ENCODE measurements around the gene ZNF783.

ZNF783 gene

DNA sequence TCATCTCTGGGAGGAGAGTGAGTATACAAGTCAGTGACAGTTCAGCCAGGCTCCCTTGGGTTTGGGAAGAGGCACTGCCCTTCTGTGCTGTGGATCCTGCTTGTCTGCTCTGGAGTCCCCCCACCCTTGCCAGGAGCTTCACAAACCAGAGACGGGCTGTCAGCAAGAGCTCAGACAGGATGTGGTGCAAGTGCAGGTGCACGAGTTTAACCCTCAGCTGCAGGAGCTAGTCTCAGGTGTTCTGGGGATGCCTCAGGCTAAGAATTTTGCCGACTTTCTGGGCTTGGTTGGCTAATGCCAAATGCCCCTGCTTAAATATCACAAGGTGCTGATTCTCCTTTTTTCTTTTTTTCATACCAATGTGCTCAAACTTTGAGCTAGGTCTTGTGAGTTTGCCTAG, 22.3 kb downstream of the ZNF783 start:
- H3K4me2 ChIP-seq (ENCODE audit: low read length): no peak overlapping the region
- peaks cover 9% of the 10 kb centered on the region for H3K4me1 ChIP-seq (ENCODE audit: control insufficient read depth, insufficient read depth, low read length)
- no peaks in the 10 kb centered on the region for H3K9me3 ChIP-seq (replicated peaks; ENCODE audit: low read length)
- no peak overlapping the region for H3K9ac ChIP-seq (ENCODE audit: low read depth, low read length)
- peaks cover 23% of the 10 kb centered on the region for H3K36me3 ChIP-seq (ENCODE audit: insufficient read depth, low read length)
- no peaks in the 10 kb centered on the region for H3K27me3 ChIP-seq (ENCODE audit: control insufficient read depth, insufficient read depth, low read length)
- no peak overlapping the region for H3K4me3 ChIP-seq (ENCODE audit: low read length)

- Histone ChIP-seq H3K4me2 (ENCODE audit: low read length) (peak overlapping the region; percentile 95), H3K27me3 (ENCODE audit: control insufficient read depth, insufficient read depth, low read length) (no peaks in the 10 kb centered on the region), H3K9ac (ENCODE audit: low read depth, low read length) (peak overlapping the region; percentile 79), H3K9me3 (replicated peaks; ENCODE audit: low read length) (no peaks in the 10 kb centered on the region), H3K4me3 (ENCODE audit: low read length) (peak overlapping the region; percentile 80), H3K36me3 (ENCODE audit: insufficient read depth, low read length) (peaks cover 26% of the 10 kb centered on the region), H3K4me1 (ENCODE audit: control insufficient read depth, insufficient read depth, low read length) (peaks cover 9% of the 10 kb centered on the region)
Measured at GRCh38 chr7:149284850-149285585, 23.0 kb downstream of the ZNF783 start.

DNA sequence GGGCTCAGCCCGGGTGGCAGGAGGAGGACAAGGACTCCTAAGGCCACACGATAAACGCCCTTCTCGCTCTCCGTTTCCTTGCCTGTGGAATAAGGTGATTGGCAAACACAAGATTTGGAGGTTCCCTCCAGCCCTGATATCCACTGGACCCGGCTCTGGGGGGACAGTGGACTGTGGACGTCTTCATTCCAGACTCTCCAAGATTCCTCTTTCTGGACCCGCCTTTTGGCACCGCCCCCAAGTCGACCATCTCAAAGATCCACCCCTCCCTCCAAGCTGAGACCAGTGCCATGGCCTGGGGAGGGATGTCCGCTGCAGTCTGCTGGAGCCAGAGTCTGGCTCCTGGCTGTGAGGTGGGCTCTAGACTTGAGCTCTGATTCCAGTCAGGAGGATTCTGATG, 23.6 kb downstream of the ZNF783 start:
- H3K27me3 ChIP-seq (ENCODE audit: control insufficient read depth, insufficient read depth, low read length): no peaks in the 10 kb centered on the region
- peak overlapping the region; percentile 79 for H3K9ac ChIP-seq (ENCODE audit: low read depth, low read length)
- peaks cover 22% of the 10 kb centered on the region for H3K36me3 ChIP-seq (ENCODE audit: insufficient read depth, low read length)
- H3K4me1 ChIP-seq (ENCODE audit: control insufficient read depth, insufficient read depth, low read length): peaks cover 9% of the 10 kb centered on the region
- H3K4me3 ChIP-seq (ENCODE audit: low read length): peak overlapping the region; percentile 80
- H3K4me2 ChIP-seq (ENCODE audit: low read length): peak overlapping the region; percentile 95
- no peaks in the 10 kb centered on the region for H3K9me3 ChIP-seq (replicated peaks; ENCODE audit: low read length)

DNA sequence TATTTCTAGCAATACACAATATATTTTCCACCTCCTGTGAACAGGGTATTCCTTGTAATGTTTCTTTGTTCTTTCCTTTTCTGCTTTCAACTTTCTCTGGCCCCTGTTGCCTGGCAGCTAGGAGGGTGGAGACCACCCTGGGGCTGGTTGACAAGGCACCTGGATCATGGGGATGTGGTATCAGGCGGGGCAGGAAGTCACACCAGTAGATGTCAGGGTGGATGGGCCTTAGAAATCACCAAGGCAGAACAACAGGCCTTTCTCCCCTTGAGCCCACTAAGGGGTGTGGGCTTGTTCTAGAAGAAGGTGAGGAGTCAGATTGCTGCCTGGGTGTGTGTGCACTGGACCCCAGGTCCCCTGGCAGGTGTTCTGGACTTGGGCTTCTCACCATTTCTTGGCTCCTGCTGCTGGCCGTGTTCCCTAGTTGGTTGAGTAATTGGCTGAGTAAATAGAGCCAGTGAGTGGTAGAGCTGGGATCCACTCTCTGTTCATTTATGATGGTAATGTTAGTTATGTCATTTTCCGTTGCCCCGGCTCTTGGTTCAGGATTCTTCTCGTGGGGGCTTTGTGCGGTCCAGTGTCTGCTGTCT, 24.9 kb downstream of the ZNF783 start:
- no peak overlapping the region for H3K9ac ChIP-seq (ENCODE audit: low read depth, low read length)

GRCh38 chr7:149287622-149288021, 25.6 kb downstream of the ZNF783 start:
- Histone ChIP-seq H3K4me2 (ENCODE audit: low read length) (no peak overlapping the region), H3K36me3 (ENCODE audit: insufficient read depth, low read length) (peaks cover 13% of the 10 kb centered on the region), H3K4me1 (ENCODE audit: control insufficient read depth, insufficient read depth, low read length) (peaks cover 17% of the 10 kb centered on the region)

More for the DNA sequence above, 24.9 kb downstream of the ZNF783 start:
- no peak overlapping the region for H3K4me3 ChIP-seq (ENCODE audit: low read length)
- no peaks in the 10 kb centered on the region for H3K27me3 ChIP-seq (ENCODE audit: control insufficient read depth, insufficient read depth, low read length)
- no peaks in the 10 kb centered on the region for H3K9me3 ChIP-seq (replicated peaks; ENCODE audit: low read length)
- H3K36me3 ChIP-seq (ENCODE audit: insufficient read depth, low read length): peaks cover 18% of the 10 kb centered on the region
- peaks cover 11% of the 10 kb centered on the region for H3K4me1 ChIP-seq (ENCODE audit: control insufficient read depth, insufficient read depth, low read length)
- no peak overlapping the region for H3K4me2 ChIP-seq (ENCODE audit: low read length)

DNA sequence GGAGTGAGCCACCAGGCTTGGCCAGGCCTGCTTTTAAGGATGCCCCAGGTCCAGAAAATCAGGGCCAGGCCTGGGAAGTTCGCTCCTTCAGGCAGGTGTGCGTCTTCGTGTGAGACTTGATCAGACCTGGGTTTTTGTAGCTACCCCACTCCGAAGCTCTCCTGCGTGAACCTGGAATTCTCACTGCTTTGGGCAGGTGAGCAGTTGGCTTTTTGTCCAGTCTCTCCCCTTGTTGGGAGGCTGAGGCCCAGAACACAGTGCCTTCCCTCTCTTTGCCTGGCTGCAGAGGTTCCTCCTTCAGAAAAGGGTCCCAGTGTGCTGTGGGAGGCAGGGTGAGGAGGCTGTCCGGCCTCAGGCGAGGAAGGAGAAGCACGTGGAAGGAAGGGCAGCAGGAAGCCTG, 27.3 kb downstream of the ZNF783 start:
- H3K4me3 ChIP-seq (ENCODE audit: low read length): no peak overlapping the region
- no peak overlapping the region for H3K9ac ChIP-seq (ENCODE audit: low read depth, low read length)
- no peaks in the 10 kb centered on the region for H3K27me3 ChIP-seq (ENCODE audit: control insufficient read depth, insufficient read depth, low read length)
- H3K4me1 ChIP-seq (ENCODE audit: control insufficient read depth, insufficient read depth, low read length): peaks cover 17% of the 10 kb centered on the region
- no peaks in the 10 kb centered on the region for H3K9me3 ChIP-seq (replicated peaks; ENCODE audit: low read length)
- H3K36me3 ChIP-seq (ENCODE audit: insufficient read depth, low read length): peaks cover 14% of the 10 kb centered on the region
- H3K4me2 ChIP-seq (ENCODE audit: low read length): no peak overlapping the region

More at GRCh38 chr7:149287622-149288021, 25.6 kb downstream of the ZNF783 start:
- Histone ChIP-seq H3K9me3 (replicated peaks; ENCODE audit: low read length) (no peaks in the 10 kb centered on the region), H3K4me3 (ENCODE audit: low read length) (no peak overlapping the region), H3K27me3 (ENCODE audit: control insufficient read depth, insufficient read depth, low read length) (no peaks in the 10 kb centered on the region), H3K9ac (ENCODE audit: low read depth, low read length) (no peak overlapping the region)

- peaks cover 15% of the 10 kb centered on the region for H3K4me1 ChIP-seq (ENCODE audit: control insufficient read depth, insufficient read depth, low read length)
- peaks cover 14% of the 10 kb centered on the region for H3K36me3 ChIP-seq (ENCODE audit: insufficient read depth, low read length)
- no peak overlapping the region for H3K9ac ChIP-seq (ENCODE audit: low read depth, low read length)
- H3K4me3 ChIP-seq (ENCODE audit: low read length): no peak overlapping the region
- H3K4me2 ChIP-seq (ENCODE audit: low read length): no peak overlapping the region
- H3K27me3 ChIP-seq (ENCODE audit: control insufficient read depth, insufficient read depth, low read length): no peaks in the 10 kb centered on the region
- no peaks in the 10 kb centered on the region for H3K9me3 ChIP-seq (replicated peaks; ENCODE audit: low read length)
Measured at GRCh38 chr7:149289856-149290255, 27.9 kb downstream of the ZNF783 start.

GRCh38 chr7:149291036-149291780, 29.2 kb downstream of the ZNF783 start:
- no peaks in the 10 kb centered on the region for H3K9me3 ChIP-seq (replicated peaks; ENCODE audit: low read length)
- H3K4me1 ChIP-seq (ENCODE audit: control insufficient read depth, insufficient read depth, low read length): peaks cover 8% of the 10 kb centered on the region
- peaks cover 14% of the 10 kb centered on the region for H3K36me3 ChIP-seq (ENCODE audit: insufficient read depth, low read length)
- no peak overlapping the region for H3K9ac ChIP-seq (ENCODE audit: low read depth, low read length)
- no peak overlapping the region for H3K4me3 ChIP-seq (ENCODE audit: low read length)
- H3K27me3 ChIP-seq (ENCODE audit: control insufficient read depth, insufficient read depth, low read length): no peaks in the 10 kb centered on the region
- H3K4me2 ChIP-seq (ENCODE audit: low read length): no peak overlapping the region

- Histone ChIP-seq H3K9me3 (replicated peaks; ENCODE audit: low read length) (no peaks in the 10 kb centered on the region), H3K36me3 (ENCODE audit: insufficient read depth, low read length) (peaks cover 14% of the 10 kb centered on the region), H3K27me3 (ENCODE audit: control insufficient read depth, insufficient read depth, low read length) (no peaks in the 10 kb centered on the region), H3K4me3 (ENCODE audit: low read length) (no peak overlapping the region), H3K4me2 (ENCODE audit: low read length) (no peak overlapping the region), H3K9ac (ENCODE audit: low read depth, low read length) (no peak overlapping the region), H3K4me1 (ENCODE audit: control insufficient read depth, insufficient read depth, low read length) (peaks cover 8% of the 10 kb centered on the region)
Measured at GRCh38 chr7:149291781-149292461, 29.9 kb downstream of the ZNF783 start.

DNA sequence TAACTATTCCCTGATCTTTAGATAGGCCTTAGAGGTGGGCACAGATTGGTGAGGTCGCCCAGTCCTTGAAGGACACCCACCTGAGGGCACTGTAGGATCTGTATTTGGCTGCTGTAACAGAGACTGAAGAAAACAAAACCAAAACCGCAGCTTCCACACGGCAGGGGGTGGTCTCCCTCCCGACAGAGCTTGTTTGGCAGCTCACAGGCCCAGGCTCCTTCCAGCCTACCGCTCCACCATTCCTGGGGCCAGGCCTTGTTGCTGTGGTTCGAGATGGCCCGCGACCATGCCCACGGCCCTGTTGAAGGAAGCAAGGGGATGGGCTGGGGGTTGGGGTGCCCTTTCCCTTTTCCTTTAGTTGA, 30.4 kb downstream of the ZNF783 start:
- Histone ChIP-seq H3K4me2 (ENCODE audit: low read length) (no peak overlapping the region), H3K9me3 (replicated peaks; ENCODE audit: low read length) (no peaks in the 10 kb centered on the region), H3K4me3 (ENCODE audit: low read length) (no peak overlapping the region), H3K36me3 (ENCODE audit: insufficient read depth, low read length) (peaks cover 14% of the 10 kb centered on the region), H3K27me3 (ENCODE audit: control insufficient read depth, insufficient read depth, low read length) (no peaks in the 10 kb centered on the region), H3K4me1 (ENCODE audit: control insufficient read depth, insufficient read depth, low read length) (peaks cover 8% of the 10 kb centered on the region), H3K9ac (ENCODE audit: low read depth, low read length) (no peak overlapping the region)

DNA sequence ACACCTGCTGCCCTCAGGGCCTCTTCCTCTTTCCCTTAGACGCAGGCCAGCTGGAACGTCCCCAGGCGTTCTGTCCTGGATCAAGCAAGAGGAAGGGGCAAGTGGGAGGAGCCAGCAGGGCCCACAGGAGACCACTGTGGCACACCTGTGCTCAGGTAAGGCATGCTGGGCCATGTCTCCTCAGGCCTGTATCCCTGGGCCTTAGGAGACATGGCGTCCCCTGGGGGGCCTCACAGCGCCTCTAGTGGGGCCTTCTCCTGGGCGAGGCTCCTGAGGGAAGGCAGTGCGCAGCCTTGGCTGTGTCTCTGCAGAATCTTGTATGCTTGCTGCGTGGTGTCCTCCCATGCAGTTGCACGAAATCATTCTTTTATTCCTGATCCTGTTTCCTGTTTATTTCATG, 31.3 kb downstream of the ZNF783 start:
- no peaks in the 10 kb centered on the region for H3K9me3 ChIP-seq (replicated peaks; ENCODE audit: low read length)
- H3K9ac ChIP-seq (ENCODE audit: low read depth, low read length): no peak overlapping the region
- H3K36me3 ChIP-seq (ENCODE audit: insufficient read depth, low read length): peaks cover 11% of the 10 kb centered on the region
- H3K4me2 ChIP-seq (ENCODE audit: low read length): no peak overlapping the region
- peaks cover 8% of the 10 kb centered on the region for H3K4me1 ChIP-seq (ENCODE audit: control insufficient read depth, insufficient read depth, low read length)
- H3K27me3 ChIP-seq (ENCODE audit: control insufficient read depth, insufficient read depth, low read length): no peaks in the 10 kb centered on the region
- H3K4me3 ChIP-seq (ENCODE audit: low read length): no peak overlapping the region
